ENCODE data around the gene AKAP13.

AKAP13 gene

GRCh38 chr15:85752491-85752961 is 372.1 kb downstream of the AKAP13 start:
- FAIRE-seq (no peak), DNase-seq (ENCODE audit: low spot score) (no peak)

GRCh38 chr15:85753261-85753660 is 372.9 kb downstream of the AKAP13 start:
- no peak for DNase-seq (ENCODE audit: low spot score)
- FAIRE-seq: no peak

- DNase-seq (ENCODE audit: low spot score) (no peak), FAIRE-seq (no peak)
These were observed 373.5 kb downstream of the AKAP13 start for GRCh38 chr15:85753791-85754452.

- FAIRE-seq: no peak
- no peak for DNase-seq (ENCODE audit: low spot score)
These were observed 374.6 kb downstream of the AKAP13 start for GRCh38 chr15:85754989-85755388.

- FAIRE-seq: no peak
- no peak for DNase-seq (ENCODE audit: low spot score)
These were observed 375.1 kb downstream of the AKAP13 start for GRCh38 chr15:85755471-85755870.

- no peak for FAIRE-seq
- no peak for DNase-seq (ENCODE audit: low spot score)
These were observed 375.5 kb downstream of the AKAP13 start for GRCh38 chr15:85755942-85756341.

- no peak for DNase-seq (ENCODE audit: low spot score)
- no peak for FAIRE-seq
These were observed 376.1 kb downstream of the AKAP13 start for GRCh38 chr15:85756411-85757072.

GRCh38 chr15:85757073-85757938 is 376.9 kb downstream of the AKAP13 start:
- DNase-seq (ENCODE audit: low spot score) (no peak), FAIRE-seq (no peak)

- FAIRE-seq (no peak), DNase-seq (ENCODE audit: low spot score) (no peak)
These were observed 377.7 kb downstream of the AKAP13 start for GRCh38 chr15:85757939-85758654.

- FAIRE-seq (no peak), DNase-seq (ENCODE audit: low spot score) (no peak)
These were observed 378.2 kb downstream of the AKAP13 start for GRCh38 chr15:85758655-85758978.

GRCh38 chr15:85759376-85759775 is 379.0 kb downstream of the AKAP13 start:
- DNase-seq (ENCODE audit: low spot score) (no peak), FAIRE-seq (no peak)

- no peak for FAIRE-seq
- no peak for DNase-seq (ENCODE audit: low spot score)
These were observed 379.6 kb downstream of the AKAP13 start for GRCh38 chr15:85760049-85760448.

GRCh38 chr15:85760531-85761371 is 380.3 kb downstream of the AKAP13 start:
- DNase-seq (ENCODE audit: low spot score): no peak
- FAIRE-seq: no peak

GRCh38 chr15:85761635-85762034 is 381.2 kb downstream of the AKAP13 start:
- FAIRE-seq: no peak
- DNase-seq (ENCODE audit: low spot score): no peak

- DNase-seq (ENCODE audit: low spot score): no peak
- no peak for FAIRE-seq
These were observed 381.8 kb downstream of the AKAP13 start for GRCh38 chr15:85762039-85762755.

- DNase-seq (ENCODE audit: low spot score) (no peak), FAIRE-seq (no peak)
These were observed 382.3 kb downstream of the AKAP13 start for GRCh38 chr15:85762756-85763127.

GRCh38 chr15:85763157-85763556 is 382.8 kb downstream of the AKAP13 start:
- DNase-seq (ENCODE audit: low spot score) (no peak), FAIRE-seq (no peak)

GRCh38 chr15:85763673-85764633 is 383.6 kb downstream of the AKAP13 start:
- no peak for DNase-seq (ENCODE audit: low spot score)
- no peak for FAIRE-seq

Measured in RCC 7860 (cell line).